Liver (tissue), 9 donors: ENCODE data around the gene HRH3. TPM values are rescaled to one million over a fixed set of nuclear protein-coding genes. Genes with fewer than 3 reads are reported as not detected.

Experiments used
- DNase-seq: peaks from one replicate; pipeline ENCODE4 v3.0.0-alpha.2; 2017; ENCODE audit warnings: low spot score
- H3K27ac ChIP-seq, 2 donors: one replicate each; pipeline ENCODE4 v1.7.0; 2013; ENCODE audit warnings: inconsistent platforms in 2 of 2, low read length in 2 of 2, control low read depth in 1 of 2, low read depth in 1 of 2, mild to moderate bottlenecking in 1 of 2
- H3K27me3 ChIP-seq, 4 donors: one replicate each; pipeline versions ENCODE4 v1.6.1 to v1.7.0; 2013; ENCODE audit warnings: low read length in 3 of 4, inconsistent platforms in 1 of 4, mild to moderate bottlenecking in 1 of 4, moderate library complexity in 1 of 4; ENCODE audit not compliant: control insufficient read depth in 4 of 4, insufficient read depth in 4 of 4
- H3K36me3 ChIP-seq, 4 donors: one replicate each; pipeline versions ENCODE4 v1.6.1 to v1.7.0; 2013; ENCODE audit warnings: low read length in 3 of 4, mild to moderate bottlenecking in 3 of 4, low read depth in 1 of 4, moderate library complexity in 1 of 4; ENCODE audit not compliant: control insufficient read depth in 4 of 4, insufficient read depth in 3 of 4
- H3K4me1 ChIP-seq, 4 donors: one replicate each; pipeline versions ENCODE4 v1.6.1 to v1.7.0; 2013; ENCODE audit warnings: low read length in 3 of 4, mild to moderate bottlenecking in 3 of 4, moderate library complexity in 1 of 4; ENCODE audit not compliant: control insufficient read depth in 4 of 4, insufficient read depth in 4 of 4
- H3K4me3 ChIP-seq, 3 donors: one replicate each; pipeline versions ENCODE4 v1.6.1 to v1.7.0; 2013; ENCODE audit warnings: low read length in 3 of 3, control low read depth in 1 of 3, low read depth in 1 of 3, mild to moderate bottlenecking in 1 of 3
- H3K9ac ChIP-seq, 2 donors: one replicate each; pipeline ENCODE4 v1.7.0; 2013; ENCODE audit warnings: low read length in 2 of 2, mild to moderate bottlenecking in 2 of 2, moderate library complexity in 2 of 2, control low read depth in 1 of 2, low read depth in 1 of 2
- H3K9me3 ChIP-seq, 4 donors: one replicate each; pipeline versions ENCODE4 v1.6.1 to v1.7.0; 2013; ENCODE audit warnings: low read length in 3 of 4; ENCODE audit not compliant: control insufficient read depth in 4 of 4
- CTCF ChIP-seq: fragments of 150-350 bp; IDR thresholded peaks from 2 replicates; pipeline ENCODE4 v1.5.1; 2017; ENCODE audit warnings: improper control_type of control experiment, low read depth, low read length; ENCODE audit not compliant: missing input control
- EGR1 ChIP-seq, 2 donors: IDR thresholded peaks; 2 replicates each; pipeline ENCODE4 v1.6.1; 2016 to 2018; ENCODE audit warnings: antibody characterized with exemption in 2 of 2, low read depth in 2 of 2
- FOXA1 ChIP-seq: IDR thresholded peaks from 2 replicates; pipeline ENCODE4 v1.6.1; 2016; ENCODE audit warnings: antibody characterized with exemption
- FOXA2 ChIP-seq: IDR thresholded peaks from 2 replicates; pipeline ENCODE4 v1.6.1; 2016; ENCODE audit warnings: antibody characterized with exemption
- GABPA ChIP-seq, 2 donors: IDR thresholded peaks in 1 of 2; conservative IDR thresholded peaks in 1 of 2; 2 replicates each; pipeline ENCODE4 v1.6.1; 2016; ENCODE audit warnings: antibody characterized with exemption in 2 of 2, mild to moderate bottlenecking in 1 of 2, moderate library complexity in 1 of 2
- HNF4A ChIP-seq, 2 donors: conservative IDR thresholded peaks; 2 replicates each; pipeline ENCODE4 v1.6.1; 2016; ENCODE audit warnings: antibody characterized with exemption in 2 of 2, mild to moderate bottlenecking in 2 of 2
- HNF4G ChIP-seq: IDR thresholded peaks from 2 replicates; pipeline ENCODE4 v1.6.1; 2016; ENCODE audit warnings: antibody characterized with exemption
- MAX ChIP-seq: IDR thresholded peaks from 2 replicates; pipeline ENCODE4 v1.6.1; 2016; ENCODE audit warnings: antibody characterized with exemption
- NR2F2 ChIP-seq: IDR thresholded peaks from 2 replicates; pipeline ENCODE4 v1.6.1; 2016; ENCODE audit warnings: antibody characterized with exemption
- RAD21 ChIP-seq, 2 donors: IDR thresholded peaks; 2 replicates each; pipeline ENCODE4 v1.6.1; 2016; ENCODE audit warnings: antibody characterized with exemption in 2 of 2, mild to moderate bottlenecking in 2 of 2
- RXRA ChIP-seq, 2 donors: IDR thresholded peaks; 2 replicates each; pipeline ENCODE4 v1.6.1; 2017 to 2018; ENCODE audit warnings: antibody characterized with exemption in 2 of 2, mild to moderate bottlenecking in 1 of 2
- SP1 ChIP-seq: IDR thresholded peaks from 2 replicates; pipeline ENCODE4 v1.6.1; 2018; ENCODE audit warnings: antibody characterized with exemption, mild to moderate bottlenecking
- TAF1 ChIP-seq: conservative IDR thresholded peaks from 2 replicates; pipeline ENCODE4 v1.6.1; 2016; ENCODE audit warnings: antibody characterized with exemption, mild to moderate bottlenecking
- YY1 ChIP-seq: IDR thresholded peaks from 2 replicates; pipeline ENCODE4 v1.6.1; 2016; ENCODE audit warnings: antibody characterized with exemption, mild to moderate bottlenecking
- ZBTB33 ChIP-seq: IDR thresholded peaks from 2 replicates; pipeline ENCODE4 v1.6.1; 2016; ENCODE audit warnings: antibody characterized with exemption
- WGBS: extraction: QIAGEN DNeasy Blood & Tissue Kit; methylation state at CpG from one replicate; pipeline ENCODE4 v1.1.7; 2013; 5-methylcytosine and 5-hydroxymethylcytosine counted together
- polyA plus RNA-seq, 2 donors: library from polyadenylated mRNA; stranded (reverse) in 1 of 2; unstranded in 1 of 2; fragments of 200-250 nt in 1 of 2; fragments of >200 nt in 1 of 2; fragmentation: Nextera tagmentation in 1 of 2; extraction: Ambion mirVana in 1 of 2; gene quantifications; one replicate each; pipeline versions ENCODE4 v1.2.1 to v1.2.3, GENCODE V29; 2013 to 2015
- total RNA-seq, 2 donors: library from RNA; depleted of rRNA; stranded (reverse); fragments of >200 nt; gene quantifications; one replicate each; pipeline ENCODE4 v1.2.3, GENCODE V29; 2014
- TF ChIP-seq, protein P1 (sequence below): IDR thresholded peaks from 2 replicates; pipeline ENCODE4 v1.6.1; 2016; ENCODE audit warnings: antibody characterized with exemption
- TF ChIP-seq, protein P2 (sequence below): IDR thresholded peaks from 2 replicates; pipeline ENCODE4 v1.6.1; 2016; ENCODE audit warnings: antibody characterized with exemption, mild to moderate bottlenecking
- donor health status: healthy.
- donor health status: healthy.
- donor health status: healthy.
- donor health status: healthy.
- donor health status: healthy.

HRH3 gene
- total and polyA plus RNA-seq, 4 donors = not detected

GRCh38 chr20:62177307-62177706 is 42.8 kb downstream of the HRH3 start (continued):
- TF ChIP-seq, protein P1, sequence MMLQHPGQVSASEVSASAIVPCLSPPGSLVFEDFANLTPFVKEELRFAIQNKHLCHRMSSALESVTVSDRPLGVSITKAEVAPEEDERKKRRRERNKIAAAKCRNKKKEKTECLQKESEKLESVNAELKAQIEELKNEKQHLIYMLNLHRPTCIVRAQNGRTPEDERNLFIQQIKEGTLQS = no peak
- TF ChIP-seq FOXA1 = peak; percentile 56
- peak; percentile 26 to 27 for TF ChIP-seq RAD21 (IDR thresholded peaks at IDR 0.05)
- peak in 1 of 2 donors; percentile 36 for TF ChIP-seq EGR1 (IDR thresholded peaks at IDR 0.05; ENCODE audit: low read depth in 2 of 2)
- TF ChIP-seq HNF4A (conservative IDR thresholded peaks at IDR 0.05) = peak; percentile 45 to 68

- TF ChIP-seq FOXA1 = no peak
- no peak for TF ChIP-seq HNF4G
- TF ChIP-seq EGR1 (IDR thresholded peaks at IDR 0.05; ENCODE audit: low read depth in 2 of 2) = no peak
- no peak for TF ChIP-seq RAD21 (IDR thresholded peaks at IDR 0.05)
- TF ChIP-seq, protein P1 = no peak
- no peak for TF ChIP-seq MAX
- no peak for TF ChIP-seq NR2F2
- no peak for TF ChIP-seq ZBTB33
- no peak for TF ChIP-seq HNF4A (conservative IDR thresholded peaks at IDR 0.05)
- H3K36me3 ChIP-seq = peaks cover 0 to 19% (median 6%) of the 10 kb centered on the region in 4 donors
These were observed 43.2 kb downstream of the HRH3 start for GRCh38 chr20:62176866-62177265.

GRCh38 chr20:62175711-62176110 is 44.4 kb downstream of the HRH3 start:
- no peak overlapping the region for H3K9ac ChIP-seq
- H3K4me1 ChIP-seq = peaks cover 3 to 27% (median 8%) of the 10 kb centered on the region in 4 donors
- TF ChIP-seq, protein P2, sequence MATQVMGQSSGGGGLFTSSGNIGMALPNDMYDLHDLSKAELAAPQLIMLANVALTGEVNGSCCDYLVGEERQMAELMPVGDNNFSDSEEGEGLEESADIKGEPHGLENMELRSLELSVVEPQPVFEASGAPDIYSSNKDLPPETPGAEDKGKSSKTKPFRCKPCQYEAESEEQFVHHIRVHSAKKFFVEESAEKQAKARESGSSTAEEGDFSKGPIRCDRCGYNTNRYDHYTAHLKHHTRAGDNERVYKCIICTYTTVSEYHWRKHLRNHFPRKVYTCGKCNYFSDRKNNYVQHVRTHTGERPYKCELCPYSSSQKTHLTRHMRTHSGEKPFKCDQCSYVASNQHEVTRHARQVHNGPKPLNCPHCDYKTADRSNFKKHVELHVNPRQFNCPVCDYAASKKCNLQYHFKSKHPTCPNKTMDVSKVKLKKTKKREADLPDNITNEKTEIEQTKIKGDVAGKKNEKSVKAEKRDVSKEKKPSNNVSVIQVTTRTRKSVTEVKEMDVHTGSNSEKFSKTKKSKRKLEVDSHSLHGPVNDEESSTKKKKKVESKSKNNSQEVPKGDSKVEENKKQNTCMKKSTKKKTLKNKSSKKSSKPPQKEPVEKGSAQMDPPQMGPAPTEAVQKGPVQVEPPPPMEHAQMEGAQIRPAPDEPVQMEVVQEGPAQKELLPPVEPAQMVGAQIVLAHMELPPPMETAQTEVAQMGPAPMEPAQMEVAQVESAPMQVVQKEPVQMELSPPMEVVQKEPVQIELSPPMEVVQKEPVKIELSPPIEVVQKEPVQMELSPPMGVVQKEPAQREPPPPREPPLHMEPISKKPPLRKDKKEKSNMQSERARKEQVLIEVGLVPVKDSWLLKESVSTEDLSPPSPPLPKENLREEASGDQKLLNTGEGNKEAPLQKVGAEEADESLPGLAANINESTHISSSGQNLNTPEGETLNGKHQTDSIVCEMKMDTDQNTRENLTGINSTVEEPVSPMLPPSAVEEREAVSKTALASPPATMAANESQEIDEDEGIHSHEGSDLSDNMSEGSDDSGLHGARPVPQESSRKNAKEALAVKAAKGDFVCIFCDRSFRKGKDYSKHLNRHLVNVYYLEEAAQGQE = no peak
- TF ChIP-seq HNF4G (no peak), EGR1 (IDR thresholded peaks at IDR 0.05; ENCODE audit: low read depth in 2 of 2) (no peak), YY1 (no peak), CTCF (no peak), GABPA (IDR thresholded peaks at IDR 0.05 in 1 of 2, conservative IDR thresholded peaks at IDR 0.05 in 1 of 2) (no peak), SP1 (no peak), MAX (no peak), RAD21 (IDR thresholded peaks at IDR 0.05) (no peak), TAF1 (no peak), HNF4A (conservative IDR thresholded peaks at IDR 0.05) (no peak), FOXA2 (no peak), RXRA (IDR thresholded peaks at IDR 0.05) (no peak)
- 95% methylated on average over 10 of the region's 10 CpGs for WGBS
- no peak for DNase-seq
- H3K36me3 ChIP-seq = peaks cover 0 to 19% (median 4%) of the 10 kb centered on the region in 4 donors
- H3K27ac ChIP-seq = peak overlapping the region; percentile 34 to 97
- H3K9me3 ChIP-seq = no peaks in the 10 kb centered on the region
- no peaks in the 10 kb centered on the region for H3K27me3 ChIP-seq
- H3K4me3 ChIP-seq = no peak overlapping the region

More at GRCh38 chr20:62176866-62177265, 43.2 kb downstream of the HRH3 start:
- DNase-seq = no peak
- Histone ChIP-seq H3K27me3 (no peaks in the 10 kb centered on the region), H3K4me1 (peaks cover 3 to 36% (median 9%) of the 10 kb centered on the region in 4 donors), H3K9me3 (no peaks in the 10 kb centered on the region), H3K9ac (peak overlapping the region in 1 of 2 donors; percentile 75), H3K27ac (peak overlapping the region; percentile 97 to 98), H3K4me3 (no peak overlapping the region)
- 85% methylated on average over 15 of the region's 15 CpGs for WGBS
